ENCODE results near the gene RAPGEF6.

- TF ChIP-seq CTCF (IDR thresholded peaks at IDR 0.05; ENCODE audit: insufficient read depth, low read length) (no peak), GABPA (IDR thresholded peaks at IDR 0.05; ENCODE audit: low read depth) (no peak), POLR2AphosphoS5 (IDR thresholded peaks at IDR 0.05; ENCODE audit: low read depth) (no peak), REST (IDR thresholded peaks at IDR 0.05; ENCODE audit: insufficient replicate concordance, low read depth) (no peak)
These were observed 95.8 kb downstream of the RAPGEF6 start for GRCh38 chr5:131539251-131539650.
